GM21423 (cell line): ENCODE results near the gene COPS6.

Source experiments
- ATAC-seq: cut with Tn5 transposase; IDR thresholded peaks from one replicate; pipeline ENCODE4 v1.9.1; 2021; ENCODE audit warnings: mild to moderate bottlenecking, moderate library complexity; ENCODE audit not compliant: unreplicated experiment

The COPS6 gene

GRCh38 chr7:100088621-100089457 is at the start of gene COPS6:
Gene COPS6 (plus strand): TSS chr7:100088969. CDS start chr7:100088991, 22 bp downstream.
- ATAC-seq, result peak; percentile 72

GRCh38 chr7:100040575-100040974 is 48.2 kb upstream of the COPS6 start:
- no peak for ATAC-seq

- no peak for ATAC-seq
Measured at GRCh38 chr7:100044718-100045117, 44.1 kb upstream of the COPS6 start.

- ATAC-seq, result no peak
Measured at GRCh38 chr7:100048680-100049079, 40.1 kb upstream of the COPS6 start.

GRCh38 chr7:100049441-100050291 is 39.1 kb upstream of the COPS6 start, which contains the start of gene ZSCAN21:
Gene ZSCAN21 (plus strand): TSS chr7:100049774. CDS start chr7:100057007, 7,233 bp downstream.
- ATAC-seq, result peak; percentile 85

- no peak for ATAC-seq
Measured at GRCh38 chr7:100051611-100052010, 37.2 kb upstream of the COPS6 start.

GRCh38 chr7:100053215-100053614 is 35.6 kb upstream of the COPS6 start:
- ATAC-seq, result no peak

GRCh38 chr7:100057006-100057405 is 31.8 kb upstream of the COPS6 start:
- ATAC-seq, result no peak

GRCh38 chr7:100059251-100059739 is 29.5 kb upstream of the COPS6 start:
- no peak for ATAC-seq

- ATAC-seq, result no peak
Measured at GRCh38 chr7:100061518-100062193, 27.1 kb upstream of the COPS6 start.

GRCh38 chr7:100063376-100063775 is 25.4 kb upstream of the COPS6 start:
- no peak for ATAC-seq

GRCh38 chr7:100064162-100064561 is 24.6 kb upstream of the COPS6 start:
- ATAC-seq, result no peak

- ATAC-seq, result no peak
Measured at GRCh38 chr7:100065452-100066186, 23.1 kb upstream of the COPS6 start.

- no peak for ATAC-seq
Measured at GRCh38 chr7:100066953-100067352, 21.8 kb upstream of the COPS6 start.

GRCh38 chr7:100069991-100070390 is 18.8 kb upstream of the COPS6 start:
- ATAC-seq, result no peak

GRCh38 chr7:100071018-100071723 is 17.6 kb upstream of the COPS6 start:
- ATAC-seq, result no peak

- ATAC-seq, result no peak
Measured at GRCh38 chr7:100072462-100072861, 16.3 kb upstream of the COPS6 start.

GRCh38 chr7:100074841-100075240 is 13.9 kb upstream of the COPS6 start:
- ATAC-seq, result no peak

- no peak for ATAC-seq
Measured at GRCh38 chr7:100075418-100075817, 13.4 kb upstream of the COPS6 start.

- ATAC-seq, result no peak
Measured at GRCh38 chr7:100077205-100077604, 11.6 kb upstream of the COPS6 start.
